ENCODE results near the gene SYCP2L.

- TF ChIP-seq EZH2phosphoT487 (IDR thresholded peaks at IDR 0.05; ENCODE audit: insufficient read depth, low read depth): no peak
- no peak for TF ChIP-seq EZH2 (IDR thresholded peaks at IDR 0.05; ENCODE audit: insufficient read depth, poor library complexity, severe bottlenecking)
Measured at GRCh38 chr6:11023032-11023431, 136.2 kb downstream of the SYCP2L start.
